ENCODE measurements around the gene DECR2. TPM values are rescaled to one million over a fixed set of nuclear protein-coding genes. Genes with fewer than 3 reads are reported as not detected.
"Not testable (repeated sequence)": the region's sequence is repeated elsewhere in the genome, so short reads cannot be mapped to it uniquely, and the experiment has no call there.

DECR2 gene
- total RNA-seq, 1 donor from 2014 or later, result 17.9 TPM

- Histone ChIP-seq H3K4me3 (peak within 1 kb of the TSS; percentile 84 to 98), H3K9me3 (no peaks in the 10 kb centered on the region), H3K27ac (peak within 1 kb of the TSS; percentile 68), H3K4me1 (peaks cover 44% of the 10 kb centered on the region), H3K27me3 (no peaks in the 10 kb centered on the region), H3K36me3 (peaks cover 0 to 5% of the 10 kb centered on the region in 2 donors)
- no peak for DNase-seq (ENCODE audit: extremely low spot score in 2 of 2)
- intact Hi-C loops (cut with DNase I), result loop anchor here (10.0 kb wide), 1 partner anchor 263 kb away; the partner anchor contains the start of genes MCRIP2 and WDR90
- TF ChIP-seq POLR2A (IDR thresholded peaks at IDR 0.05) (peak in 1 of 2 donors; percentile 5), CTCF (IDR thresholded peaks at IDR 0.05) (no peak)
Observed at GRCh38 chr16:381789-382717, 19.6 kb upstream of the DECR2 start, which contains the start of gene PGAP6. PGAP6 (minus strand) TSS chr16:381978; CDS start chr16:381821, 157 bp downstream.

- DNase-seq (ENCODE audit: extremely low spot score in 2 of 2), result no peak
- Histone ChIP-seq H3K27me3 (no peaks in the 10 kb centered on the region), H3K9me3 (no peaks in the 10 kb centered on the region), H3K4me1 (peaks cover 44% of the 10 kb centered on the region), H3K4me3 (peak overlapping the region; percentile 66 to 98), H3K36me3 (no peaks in the 10 kb centered on the region), H3K27ac (peak overlapping the region; percentile 18)
- intact Hi-C loops (cut with DNase I), result loop anchor here (10.0 kb wide), 1 partner anchor 261 kb away; the partner anchor contains the start of genes MCRIP2 and WDR90
- TF ChIP-seq CTCF (IDR thresholded peaks at IDR 0.05) (no peak), POLR2AphosphoS5 (IDR thresholded peaks at IDR 0.05; ENCODE audit: insufficient read depth in 1 of 2, low read depth in 1 of 2) (peak; percentile 18 to 31)
Observed at GRCh38 chr16:383326-384051, 18.2 kb upstream of the DECR2 start.

GRCh38 chr16:386641-387156 lies 15.0 kb upstream of the DECR2 start:
- H3K36me3 ChIP-seq, result no peaks in the 10 kb centered on the region
- no peak overlapping the region for H3K27ac ChIP-seq
- no peak overlapping the region for H3K4me3 ChIP-seq
- H3K9me3 ChIP-seq, result no peaks in the 10 kb centered on the region
- DNase-seq (ENCODE audit: extremely low spot score in 2 of 2), result no peak
- H3K4me1 ChIP-seq, result peaks cover 17% of the 10 kb centered on the region
- TF ChIP-seq POLR2A (IDR thresholded peaks at IDR 0.05) (no peak), POLR2AphosphoS5 (IDR thresholded peaks at IDR 0.05; ENCODE audit: insufficient read depth in 1 of 2, low read depth in 1 of 2) (no peak), CTCF (IDR thresholded peaks at IDR 0.05) (no peak)
- intact Hi-C loops (cut with DNase I), result loop anchor here (10.0 kb wide), 1 partner anchor 258 kb away; the partner anchor contains the start of genes MCRIP2 and WDR90
- H3K27me3 ChIP-seq, result no peaks in the 10 kb centered on the region

GRCh38 chr16:387761-388666 lies 13.7 kb upstream of the DECR2 start:
- H3K36me3 ChIP-seq; DNase-seq (ENCODE audit: extremely low spot score in 2 of 2); H3K9me3 ChIP-seq; H3K27ac ChIP-seq; H3K27me3 ChIP-seq: not testable (repeated sequence)
- peak overlapping the region in 1 of 2 donors; percentile 17 for H3K4me3 ChIP-seq
- H3K4me1 ChIP-seq, result peaks cover 12% of the 10 kb centered on the region
- intact Hi-C loops (cut with DNase I), result loop anchor here (10.0 kb wide), 1 partner anchor 257 kb away; the partner anchor contains the start of genes MCRIP2 and WDR90

Data from vagina (tissue), 2 donors.